Tibial nerve (tissue), 3 donors: Measurements from ENCODE around the gene P2RY11.

Experiments used
- POLR2A ChIP-seq, 2 donors: fragments of 450-650 bp; IDR thresholded peaks; one replicate each; pipeline ENCODE4 v1.6.1; 2017; ENCODE audit warnings: antibody characterized with exemption in 2 of 2, mild to moderate bottlenecking in 2 of 2, moderate library complexity in 2 of 2
- TF ChIP-seq, protein P1 (sequence below), 5 experiments: fragments of 200-600 bp in 3 of 5; fragments of 450-650 bp in 2 of 5; sonication (generic) in 3 of 5; IDR thresholded peaks; one replicate each; pipeline ENCODE4 v1.5.1; 2016 to 2019; ENCODE audit warnings: antibody characterized with exemption in 5 of 5, mild to moderate bottlenecking in 3 of 5, moderate library complexity in 2 of 5

- TF ChIP-seq, protein P1, sequence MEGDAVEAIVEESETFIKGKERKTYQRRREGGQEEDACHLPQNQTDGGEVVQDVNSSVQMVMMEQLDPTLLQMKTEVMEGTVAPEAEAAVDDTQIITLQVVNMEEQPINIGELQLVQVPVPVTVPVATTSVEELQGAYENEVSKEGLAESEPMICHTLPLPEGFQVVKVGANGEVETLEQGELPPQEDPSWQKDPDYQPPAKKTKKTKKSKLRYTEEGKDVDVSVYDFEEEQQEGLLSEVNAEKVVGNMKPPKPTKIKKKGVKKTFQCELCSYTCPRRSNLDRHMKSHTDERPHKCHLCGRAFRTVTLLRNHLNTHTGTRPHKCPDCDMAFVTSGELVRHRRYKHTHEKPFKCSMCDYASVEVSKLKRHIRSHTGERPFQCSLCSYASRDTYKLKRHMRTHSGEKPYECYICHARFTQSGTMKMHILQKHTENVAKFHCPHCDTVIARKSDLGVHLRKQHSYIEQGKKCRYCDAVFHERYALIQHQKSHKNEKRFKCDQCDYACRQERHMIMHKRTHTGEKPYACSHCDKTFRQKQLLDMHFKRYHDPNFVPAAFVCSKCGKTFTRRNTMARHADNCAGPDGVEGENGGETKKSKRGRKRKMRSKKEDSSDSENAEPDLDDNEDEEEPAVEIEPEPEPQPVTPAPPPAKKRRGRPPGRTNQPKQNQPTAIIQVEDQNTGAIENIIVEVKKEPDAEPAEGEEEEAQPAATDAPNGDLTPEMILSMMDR (IDR thresholded peaks at IDR 0.05) = no peak
- no peak for TF ChIP-seq POLR2A (IDR thresholded peaks at IDR 0.05)
Observed at GRCh38 chr19:10116085-10116865, 4.8 kb downstream of the P2RY11 start.
